Measurements from ENCODE around the gene GSTT4. TPM values are rescaled to one million over a fixed set of nuclear protein-coding genes. Genes with fewer than 3 reads are reported as not detected.
A peak's percentile ranks its signal among the peaks of the same experiment; 100 is the strongest.
"Not testable (repeated sequence)": the region's sequence is repeated elsewhere in the genome, so short reads cannot be mapped to it uniquely, and the experiment has no call there.

Gene GSTT4
- total RNA-seq, 1 donor from 2014 or later: not detected

GRCh38 chr22:24026056-24026455 is 20.8 kb upstream of the GSTT4 start:
- no peak for FAIRE-seq
- DNase-seq (ENCODE audit: low spot score in 2 of 2): no peak

- FAIRE-seq: no peak
- DNase-seq (ENCODE audit: low spot score in 2 of 2): no peak
These were observed 20.2 kb upstream of the GSTT4 start for GRCh38 chr22:24025475-24025874.

GRCh38 chr22:24024354-24024753 is 19.1 kb upstream of the GSTT4 start:
- FAIRE-seq: no peak
- DNase-seq (ENCODE audit: low spot score in 2 of 2): no peak

- DNase-seq (ENCODE audit: low spot score in 2 of 2) (no peak), FAIRE-seq (no peak)
These were observed 18.0 kb upstream of the GSTT4 start for GRCh38 chr22:24023204-24023789.

GRCh38 chr22:24021304-24021703 is 16.1 kb upstream of the GSTT4 start:
- FAIRE-seq (no peak), DNase-seq (ENCODE audit: low spot score in 2 of 2) (no peak)

GRCh38 chr22:24016156-24016555 is 10.9 kb upstream of the GSTT4 start:
- no peak for DNase-seq (ENCODE audit: low spot score in 2 of 2)
- FAIRE-seq: no peak

- DNase-seq (ENCODE audit: low spot score in 2 of 2) (peak in 1 of 2 donors; percentile 16), FAIRE-seq (no peak)
These were observed 6.4 kb upstream of the GSTT4 start for GRCh38 chr22:24011735-24012068.

- DNase-seq (ENCODE audit: low spot score in 2 of 2) (no peak), FAIRE-seq (no peak)
These were observed 4.8 kb upstream of the GSTT4 start for GRCh38 chr22:24010018-24010391.

- DNase-seq (ENCODE audit: low spot score in 2 of 2) (no peak), FAIRE-seq (no peak)
These were observed 4.2 kb upstream of the GSTT4 start for GRCh38 chr22:24009227-24010017.

GRCh38 chr22:24008381-24009226 is 3.4 kb upstream of the GSTT4 start:
- DNase-seq (ENCODE audit: low spot score in 2 of 2): no peak
- FAIRE-seq: no peak

GRCh38 chr22:24008022-24008283 is 2.7 kb upstream of the GSTT4 start:
- no peak for FAIRE-seq
- no peak for DNase-seq (ENCODE audit: low spot score in 2 of 2)

GRCh38 chr22:24007253-24008021 is 2.2 kb upstream of the GSTT4 start:
- DNase-seq (ENCODE audit: low spot score in 2 of 2): no peak
- no peak for FAIRE-seq

- no peak for FAIRE-seq
- peak in 1 of 2 donors; percentile 25 for DNase-seq (ENCODE audit: low spot score in 2 of 2)
These were observed 1.6 kb upstream of the GSTT4 start for GRCh38 chr22:24006914-24007214.

- DNase-seq (ENCODE audit: low spot score in 2 of 2): no peak
- no peak for FAIRE-seq
These were observed 1.1 kb upstream of the GSTT4 start for GRCh38 chr22:24006207-24006913.

- no peak for DNase-seq (ENCODE audit: low spot score in 2 of 2)
- no peak for FAIRE-seq
These were observed 1.4 kb downstream of the GSTT4 start for GRCh38 chr22:24003887-24004286.

- no peak for FAIRE-seq
- DNase-seq (ENCODE audit: low spot score in 2 of 2): no peak
These were observed 2.4 kb downstream of the GSTT4 start for GRCh38 chr22:24002851-24003250.

GRCh38 chr22:24002272-24002671 is 3.0 kb downstream of the GSTT4 start:
- FAIRE-seq (no peak), DNase-seq (ENCODE audit: low spot score in 2 of 2) (no peak)

GRCh38 chr22:24001314-24001713 is 3.9 kb downstream of the GSTT4 start:
- DNase-seq (ENCODE audit: low spot score in 2 of 2) (no peak), FAIRE-seq (no peak)

GRCh38 chr22:23999779-24000178 is 5.5 kb downstream of the GSTT4 start:
- not testable (repeated sequence) for DNase-seq (ENCODE audit: low spot score in 2 of 2); FAIRE-seq

- DNase-seq (ENCODE audit: low spot score in 2 of 2) (no peak), FAIRE-seq (no peak)
These were observed 8.2 kb downstream of the GSTT4 start for GRCh38 chr22:23997092-23997491.

Data from frontal cortex (tissue), 4 donors.